GM18867 (cell line): Measurements from ENCODE around the gene PRKCH.
"Not testable (repeated sequence)": the region's sequence is repeated elsewhere in the genome, so short reads cannot be mapped to it uniquely, and the experiment has no call there.

Experiments used
- ATAC-seq: cut with Tn5 transposase; IDR thresholded peaks from one replicate; pipeline ENCODE4 v1.9.1; 2021; ENCODE audit warnings: mild to moderate bottlenecking, moderate library complexity; ENCODE audit not compliant: unreplicated experiment

The PRKCH gene

GRCh38 chr14:61451891-61452400 lies 130.6 kb downstream of the PRKCH start:
- ATAC-seq = no peak

- ATAC-seq = peak; percentile 59
Observed at GRCh38 chr14:61452452-61452851, 131.1 kb downstream of the PRKCH start.

- ATAC-seq = no peak
Observed at GRCh38 chr14:61453103-61453767, 131.9 kb downstream of the PRKCH start.

- no peak for ATAC-seq
Observed at GRCh38 chr14:61454545-61454944, 133.2 kb downstream of the PRKCH start.

- ATAC-seq = no peak
Observed at GRCh38 chr14:61455351-61455750, 134.0 kb downstream of the PRKCH start.

GRCh38 chr14:61456720-61457119 lies 135.3 kb downstream of the PRKCH start:
- ATAC-seq = peak; percentile 66

- ATAC-seq = no peak
Observed at GRCh38 chr14:61458766-61459165, 137.4 kb downstream of the PRKCH start.

- ATAC-seq = no peak
Observed at GRCh38 chr14:61459229-61459628, 137.8 kb downstream of the PRKCH start.

GRCh38 chr14:61460063-61460462 lies 138.7 kb downstream of the PRKCH start:
- ATAC-seq = no peak

GRCh38 chr14:61460718-61461611 lies 139.6 kb downstream of the PRKCH start:
- ATAC-seq = peak; percentile 33

- peak; percentile 44 for ATAC-seq
Observed at GRCh38 chr14:61461808-61462275, 140.5 kb downstream of the PRKCH start.

GRCh38 chr14:61462566-61463193 lies 141.3 kb downstream of the PRKCH start:
- no peak for ATAC-seq

GRCh38 chr14:61463664-61464285 lies 142.4 kb downstream of the PRKCH start:
- ATAC-seq = no peak

GRCh38 chr14:61464539-61465320 lies 143.4 kb downstream of the PRKCH start:
- ATAC-seq = not testable (repeated sequence)

GRCh38 chr14:61466249-61466904 lies 145.0 kb downstream of the PRKCH start:
- ATAC-seq = no peak

GRCh38 chr14:61466905-61467280 lies 145.5 kb downstream of the PRKCH start:
- ATAC-seq = no peak

GRCh38 chr14:61467296-61467695 lies 145.9 kb downstream of the PRKCH start:
- ATAC-seq = no peak

- ATAC-seq = no peak
Observed at GRCh38 chr14:61468063-61468825, 146.9 kb downstream of the PRKCH start.

GRCh38 chr14:61469781-61470180 lies 148.4 kb downstream of the PRKCH start:
- ATAC-seq = no peak
